Transverse colon (tissue), 4 donors: Measurements from ENCODE around the gene KRT81.

Experiments
- EP300 ChIP-seq: sonication (generic); formaldehyde crosslinking; IDR thresholded peaks from one replicate; pipeline ENCODE4 v1.6.1; 2017; ENCODE audit warnings: antibody characterized with exemption, low read depth
- POLR2A ChIP-seq: fragments of 450-650 bp; IDR thresholded peaks from one replicate; pipeline ENCODE4 v1.6.1; 2016; ENCODE audit warnings: antibody characterized with exemption, mild to moderate bottlenecking, moderate library complexity
- POLR2AphosphoS5 ChIP-seq, 3 donors: sonication (generic); formaldehyde crosslinking; IDR thresholded peaks; one replicate each; pipeline ENCODE4 v1.6.1; 2016; ENCODE audit warnings: antibody characterized with exemption in 3 of 3
- TF ChIP-seq, protein P1 (sequence below), 5 experiments: fragments of 200-600 bp in 3 of 5; fragments of 450-650 bp in 2 of 5; sonication (generic) in 3 of 5; IDR thresholded peaks; 1 replicate in 2 of 5; 2 replicates in 3 of 5; pipeline ENCODE4 v1.5.1; 2016 to 2017; ENCODE audit warnings: antibody characterized with exemption in 5 of 5, inconsistent platforms in 3 of 5, mild to moderate bottlenecking in 2 of 5, moderate library complexity in 1 of 5

DNA sequence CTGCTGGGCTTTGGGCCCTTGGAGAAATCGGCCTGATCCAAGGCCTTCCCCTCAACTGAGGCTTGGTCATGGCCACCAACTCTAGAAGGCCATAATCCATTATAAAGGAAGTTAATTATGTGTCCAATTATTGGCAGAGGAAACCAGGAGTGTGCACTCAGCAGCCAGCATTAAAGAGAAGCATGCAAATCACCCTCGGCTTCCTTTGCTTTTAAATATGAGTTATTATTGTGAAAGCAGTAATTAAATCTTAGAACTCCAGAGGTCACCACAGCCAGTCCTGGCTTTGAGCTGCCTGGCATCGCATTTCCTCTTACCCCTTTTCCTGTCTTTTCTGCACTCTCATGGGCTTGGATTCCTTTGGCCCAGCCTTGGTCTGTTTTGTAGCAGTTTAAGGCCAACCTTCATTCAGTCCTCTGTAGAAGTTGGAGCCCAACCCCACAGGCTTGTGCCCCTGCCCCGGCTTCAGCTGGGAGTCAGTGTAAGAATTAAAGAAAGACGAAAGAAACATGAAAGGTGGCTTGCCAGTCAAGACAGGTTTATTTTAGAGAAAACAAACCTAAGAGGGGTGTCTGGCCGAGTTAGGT lies 31.6 kb downstream of the KRT81 start:
- TF ChIP-seq, protein P1, sequence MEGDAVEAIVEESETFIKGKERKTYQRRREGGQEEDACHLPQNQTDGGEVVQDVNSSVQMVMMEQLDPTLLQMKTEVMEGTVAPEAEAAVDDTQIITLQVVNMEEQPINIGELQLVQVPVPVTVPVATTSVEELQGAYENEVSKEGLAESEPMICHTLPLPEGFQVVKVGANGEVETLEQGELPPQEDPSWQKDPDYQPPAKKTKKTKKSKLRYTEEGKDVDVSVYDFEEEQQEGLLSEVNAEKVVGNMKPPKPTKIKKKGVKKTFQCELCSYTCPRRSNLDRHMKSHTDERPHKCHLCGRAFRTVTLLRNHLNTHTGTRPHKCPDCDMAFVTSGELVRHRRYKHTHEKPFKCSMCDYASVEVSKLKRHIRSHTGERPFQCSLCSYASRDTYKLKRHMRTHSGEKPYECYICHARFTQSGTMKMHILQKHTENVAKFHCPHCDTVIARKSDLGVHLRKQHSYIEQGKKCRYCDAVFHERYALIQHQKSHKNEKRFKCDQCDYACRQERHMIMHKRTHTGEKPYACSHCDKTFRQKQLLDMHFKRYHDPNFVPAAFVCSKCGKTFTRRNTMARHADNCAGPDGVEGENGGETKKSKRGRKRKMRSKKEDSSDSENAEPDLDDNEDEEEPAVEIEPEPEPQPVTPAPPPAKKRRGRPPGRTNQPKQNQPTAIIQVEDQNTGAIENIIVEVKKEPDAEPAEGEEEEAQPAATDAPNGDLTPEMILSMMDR (IDR thresholded peaks at IDR 0.05) = no peak
- no peak for TF ChIP-seq POLR2A
- no peak for TF ChIP-seq EP300
- no peak for TF ChIP-seq POLR2AphosphoS5 (IDR thresholded peaks at IDR 0.05)
